ENCODE results near the gene DHRS12.

DNA sequence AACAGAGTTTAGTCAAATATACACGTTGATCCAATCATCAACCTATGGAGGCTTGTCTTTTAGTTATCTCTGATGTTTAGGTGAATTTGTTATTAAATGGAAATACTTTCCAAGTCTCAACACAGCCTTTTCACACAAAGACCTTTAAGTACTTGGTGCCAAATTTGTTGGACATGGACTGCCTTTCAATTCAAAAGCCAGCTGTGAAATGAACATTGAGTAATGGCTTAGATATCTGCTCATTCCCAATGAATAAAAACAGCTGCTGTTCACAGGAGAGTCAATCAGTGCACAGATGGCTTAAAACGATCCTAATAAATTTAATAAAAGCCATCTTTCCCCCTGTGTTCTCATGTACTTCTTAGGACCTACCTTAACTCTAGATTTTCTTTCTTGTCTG is 19.9 kb upstream of the DHRS12 start:
- TF ChIP-seq, protein P1, sequence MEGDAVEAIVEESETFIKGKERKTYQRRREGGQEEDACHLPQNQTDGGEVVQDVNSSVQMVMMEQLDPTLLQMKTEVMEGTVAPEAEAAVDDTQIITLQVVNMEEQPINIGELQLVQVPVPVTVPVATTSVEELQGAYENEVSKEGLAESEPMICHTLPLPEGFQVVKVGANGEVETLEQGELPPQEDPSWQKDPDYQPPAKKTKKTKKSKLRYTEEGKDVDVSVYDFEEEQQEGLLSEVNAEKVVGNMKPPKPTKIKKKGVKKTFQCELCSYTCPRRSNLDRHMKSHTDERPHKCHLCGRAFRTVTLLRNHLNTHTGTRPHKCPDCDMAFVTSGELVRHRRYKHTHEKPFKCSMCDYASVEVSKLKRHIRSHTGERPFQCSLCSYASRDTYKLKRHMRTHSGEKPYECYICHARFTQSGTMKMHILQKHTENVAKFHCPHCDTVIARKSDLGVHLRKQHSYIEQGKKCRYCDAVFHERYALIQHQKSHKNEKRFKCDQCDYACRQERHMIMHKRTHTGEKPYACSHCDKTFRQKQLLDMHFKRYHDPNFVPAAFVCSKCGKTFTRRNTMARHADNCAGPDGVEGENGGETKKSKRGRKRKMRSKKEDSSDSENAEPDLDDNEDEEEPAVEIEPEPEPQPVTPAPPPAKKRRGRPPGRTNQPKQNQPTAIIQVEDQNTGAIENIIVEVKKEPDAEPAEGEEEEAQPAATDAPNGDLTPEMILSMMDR (IDR thresholded peaks at IDR 0.05; ENCODE audit: low read depth, low read length): no peak
- TF ChIP-seq EZH2phosphoT487 (IDR thresholded peaks at IDR 0.05; ENCODE audit: low read depth): no peak

Data from OCI-LY3 (cell line).